WERI-Rb-1 (cell line): Measurements from ENCODE around the gene C2orf69.
A peak's percentile ranks its signal among the peaks of the same experiment; 100 is the strongest.

Experiments
- DNase-seq: peaks from one replicate; pipeline ENCODE4 v3.0.0-alpha.2; 2020
- H3K27ac ChIP-seq: fragments of 250-450 bp; sonication (Bioruptor Pico); 2 replicates; pipeline ENCODE4 v1.5.1; 2020; ENCODE audit warnings: mild to moderate bottlenecking, moderate library complexity
- H3K27me3 ChIP-seq: fragments of 250-450 bp; sonication (Bioruptor Pico); 2 replicates; pipeline ENCODE4 v1.5.1; 2021; ENCODE audit warnings: mild to moderate bottlenecking, low read depth, moderate library complexity; ENCODE audit not compliant: insufficient read depth, severe bottlenecking
- H3K36me3 ChIP-seq: fragments of 250-450 bp; sonication (Bioruptor Pico); 2 replicates; pipeline ENCODE4 v1.5.1; 2020; ENCODE audit warnings: mild to moderate bottlenecking, moderate library complexity
- H3K4me3 ChIP-seq: 2 replicates; pipeline ENCODE4 v1.5.1; 2011; ENCODE audit warnings: low read depth, mild to moderate bottlenecking, control low read depth, low read length
- H3K9me3 ChIP-seq: fragments of 250-450 bp; sonication (Bioruptor Pico); 2 replicates; pipeline ENCODE4 v1.5.1; 2021; ENCODE audit warnings: mild to moderate bottlenecking, moderate library complexity; ENCODE audit not compliant: severe bottlenecking
- CTCF ChIP-seq: IDR thresholded peaks from 2 replicates; pipeline ENCODE4 v1.5.1; 2011; ENCODE audit warnings: low read depth, mild to moderate bottlenecking, control low read depth, inconsistent platforms, low read length

The C2orf69 gene

GRCh38 chr2:199932312-199932855 lies 21.3 kb downstream of the C2orf69 start:
- Histone ChIP-seq H3K27ac (no peak overlapping the region), H3K36me3 (peaks cover 21% of the 10 kb centered on the region), H3K4me3 (no peak overlapping the region), H3K27me3 (no peaks in the 10 kb centered on the region), H3K9me3 (no peaks in the 10 kb centered on the region)
- no peak for TF ChIP-seq CTCF
- no peak for DNase-seq

- no peak overlapping the region for H3K27ac ChIP-seq
- H3K27me3 ChIP-seq = no peaks in the 10 kb centered on the region
- H3K4me3 ChIP-seq = no peak overlapping the region
- H3K9me3 ChIP-seq = no peaks in the 10 kb centered on the region
- peaks cover 24% of the 10 kb centered on the region for H3K36me3 ChIP-seq
- DNase-seq = no peak
- TF ChIP-seq CTCF = no peak
Measured at GRCh38 chr2:199933466-199933865, 22.4 kb downstream of the C2orf69 start.

- no peak for DNase-seq
- Histone ChIP-seq H3K36me3 (peaks cover 25% of the 10 kb centered on the region), H3K9me3 (no peaks in the 10 kb centered on the region), H3K27me3 (no peaks in the 10 kb centered on the region), H3K4me3 (no peak overlapping the region), H3K27ac (no peak overlapping the region)
- TF ChIP-seq CTCF = no peak
Measured at GRCh38 chr2:199936554-199936953, 25.5 kb downstream of the C2orf69 start.

- Histone ChIP-seq H3K4me3 (no peak overlapping the region), H3K27me3 (no peaks in the 10 kb centered on the region), H3K36me3 (peaks cover 34% of the 10 kb centered on the region), H3K9me3 (no peaks in the 10 kb centered on the region), H3K27ac (no peak overlapping the region)
- DNase-seq = no peak
- 0 out of 2 replicates have a peak, but pooled peaks have one; percentile 4 for TF ChIP-seq CTCF
Measured at GRCh38 chr2:199940373-199940772, 29.3 kb downstream of the C2orf69 start.

- DNase-seq = no peak
- Histone ChIP-seq H3K27me3 (no peaks in the 10 kb centered on the region), H3K27ac (no peak overlapping the region), H3K9me3 (no peaks in the 10 kb centered on the region), H3K36me3 (peaks cover 58% of the 10 kb centered on the region), H3K4me3 (no peak overlapping the region)
- no peak for TF ChIP-seq CTCF
Measured at GRCh38 chr2:199943373-199943772, 32.3 kb downstream of the C2orf69 start.

GRCh38 chr2:199946196-199946595 lies 35.1 kb downstream of the C2orf69 start:
- H3K36me3 ChIP-seq = peaks cover 54% of the 10 kb centered on the region
- DNase-seq = no peak
- H3K4me3 ChIP-seq = no peak overlapping the region
- H3K9me3 ChIP-seq = no peaks in the 10 kb centered on the region
- H3K27me3 ChIP-seq = no peaks in the 10 kb centered on the region
- H3K27ac ChIP-seq = no peak overlapping the region
- no peak for TF ChIP-seq CTCF
